Activated CD8-positive, alpha-beta memory T cell treated with anti-CD3 and anti-CD28 coated beads, Interleukin-2, amount 50 U/mL, for 1 hour (primary cell): ENCODE data around the gene KL.

Source experiments
- DNase-seq: peaks from one replicate; pipeline ENCODE4 v3.0.0-alpha.2; 2020; ENCODE audit errors: extremely low read depth

Gene KL

DNA sequence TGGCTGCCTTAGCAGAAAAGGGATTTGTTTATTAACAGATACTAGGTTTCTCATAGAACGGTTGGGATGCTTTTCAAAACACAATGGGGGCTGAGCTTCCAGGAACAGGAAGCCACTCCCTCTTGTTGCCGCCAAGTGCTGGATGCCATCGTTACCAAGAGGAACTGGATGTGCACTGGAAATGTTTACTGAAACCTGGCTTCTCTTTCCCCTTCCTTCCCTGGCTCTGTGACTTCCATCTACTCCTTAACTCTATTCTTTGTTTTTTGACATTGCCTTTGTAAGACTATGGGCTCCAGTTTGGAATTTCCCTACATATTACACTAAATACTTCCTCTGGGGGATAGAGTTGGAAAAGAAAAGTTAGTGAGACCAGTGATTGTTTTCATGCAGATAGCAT is 11.7 kb upstream of the KL start:
- DNase-seq, result no peak

DNA sequence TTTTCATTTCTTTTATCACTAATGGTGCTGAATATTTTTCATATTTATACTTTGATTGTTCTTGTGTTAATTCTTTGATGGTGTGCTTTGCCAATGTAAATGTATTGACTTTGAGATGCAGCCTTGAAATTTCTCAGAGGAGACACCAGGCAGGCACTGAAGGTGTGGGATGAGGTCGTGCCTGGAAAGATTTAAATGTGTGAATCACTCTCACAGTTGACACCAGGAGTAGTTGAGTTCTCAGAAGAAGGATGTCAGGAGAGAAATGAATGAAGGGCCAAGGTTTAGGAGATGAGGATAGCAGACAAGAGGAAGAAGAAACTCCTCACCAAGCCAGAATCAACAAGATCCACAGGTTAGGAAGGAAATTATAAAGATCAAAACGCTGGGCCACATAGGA is 10.1 kb upstream of the KL start:
- no peak for DNase-seq

DNA sequence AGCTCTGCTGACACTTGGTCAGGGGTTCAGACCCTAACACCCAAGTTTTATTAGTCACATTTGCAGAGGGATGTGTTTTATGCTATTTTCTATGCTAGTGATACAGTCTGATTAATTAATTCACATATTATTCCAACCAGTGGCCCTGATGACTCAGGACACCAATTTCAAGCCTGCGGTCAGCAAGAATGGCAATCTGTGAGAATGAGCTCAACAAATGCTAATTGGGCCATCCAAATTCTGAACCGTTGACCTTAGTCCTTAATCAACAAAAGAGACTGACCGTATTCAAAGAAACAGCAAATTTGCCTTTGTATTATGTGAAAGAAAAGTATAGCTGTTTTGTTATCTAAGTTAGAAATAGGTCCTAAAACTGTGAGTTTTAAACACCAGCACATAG is 9.6 kb upstream of the KL start:
- DNase-seq, result no peak

DNA sequence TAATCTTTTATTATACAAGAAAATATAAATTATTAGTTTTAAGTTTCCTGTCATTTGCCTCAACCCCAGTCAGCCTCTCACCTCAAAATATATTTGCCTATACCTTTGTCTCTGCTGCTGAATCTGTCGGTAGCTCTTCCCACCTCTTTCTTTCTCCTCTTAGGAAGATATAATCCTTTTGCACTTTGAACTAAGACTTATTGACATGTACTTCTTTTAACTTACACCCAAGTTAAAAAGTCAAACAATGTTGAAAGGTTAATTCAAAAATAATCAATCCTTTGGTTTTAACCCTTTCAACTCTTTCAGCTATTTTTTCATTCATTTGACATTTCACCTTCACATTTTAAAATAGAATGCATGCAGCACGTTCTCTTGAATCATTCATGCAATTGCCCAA is 9.0 kb upstream of the KL start:
- no peak for DNase-seq

DNA sequence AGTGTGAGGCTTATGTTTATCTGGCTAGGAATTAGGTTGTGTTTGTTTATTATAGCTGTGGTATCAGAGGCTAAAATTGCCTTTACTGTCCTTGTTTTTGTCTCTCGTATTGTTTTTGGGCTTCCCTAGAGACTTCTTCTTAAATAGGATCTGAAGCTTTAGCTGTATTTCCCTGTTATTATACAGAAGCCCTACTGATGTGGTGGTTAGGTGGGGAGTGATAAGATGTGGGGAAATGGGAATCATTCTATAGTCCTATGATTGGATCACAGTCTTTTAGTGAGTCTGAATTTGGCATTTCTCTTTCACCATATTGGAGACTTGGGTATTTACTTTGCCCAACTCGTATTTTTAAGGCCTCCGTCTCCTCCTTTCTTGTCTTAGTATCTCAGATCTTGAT is 8.3 kb upstream of the KL start:
- DNase-seq, result no peak

DNA sequence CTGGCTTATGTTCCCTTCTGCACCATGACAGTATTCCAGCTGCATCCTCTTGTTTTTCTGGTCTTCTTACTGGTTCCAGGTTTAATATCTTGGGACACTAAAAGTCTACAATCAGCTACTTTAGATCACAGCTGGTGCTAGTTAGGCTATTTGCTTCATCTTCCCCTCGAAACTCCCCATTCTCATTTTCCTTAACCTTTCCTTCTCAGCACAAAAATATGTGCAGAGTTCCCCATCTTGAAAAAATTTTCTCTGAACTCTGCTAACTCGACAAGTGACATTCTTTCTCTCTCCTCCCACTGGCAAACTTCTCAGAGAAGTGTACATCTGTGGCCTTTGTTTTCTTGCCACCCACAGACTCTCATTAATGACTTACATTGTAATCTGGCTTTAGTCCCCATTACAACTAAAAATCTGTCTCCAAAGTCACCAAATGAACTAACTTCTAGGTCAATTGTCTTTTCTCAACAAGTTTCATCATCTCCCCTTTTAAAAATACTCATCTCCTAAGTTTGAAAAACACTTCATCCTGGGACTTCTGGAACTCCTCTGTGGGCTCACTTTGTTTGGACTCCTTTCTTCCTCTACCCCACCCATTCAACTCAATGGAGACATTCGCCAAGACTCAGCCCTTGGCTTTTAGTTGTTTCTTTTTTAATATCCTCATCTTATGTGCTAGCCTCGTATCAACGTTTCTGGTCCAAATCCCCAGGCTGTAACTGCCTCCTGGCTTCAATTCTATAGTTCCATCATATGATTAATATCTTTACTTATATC is 7.1 kb upstream of the KL start:
- no peak for DNase-seq

DNA sequence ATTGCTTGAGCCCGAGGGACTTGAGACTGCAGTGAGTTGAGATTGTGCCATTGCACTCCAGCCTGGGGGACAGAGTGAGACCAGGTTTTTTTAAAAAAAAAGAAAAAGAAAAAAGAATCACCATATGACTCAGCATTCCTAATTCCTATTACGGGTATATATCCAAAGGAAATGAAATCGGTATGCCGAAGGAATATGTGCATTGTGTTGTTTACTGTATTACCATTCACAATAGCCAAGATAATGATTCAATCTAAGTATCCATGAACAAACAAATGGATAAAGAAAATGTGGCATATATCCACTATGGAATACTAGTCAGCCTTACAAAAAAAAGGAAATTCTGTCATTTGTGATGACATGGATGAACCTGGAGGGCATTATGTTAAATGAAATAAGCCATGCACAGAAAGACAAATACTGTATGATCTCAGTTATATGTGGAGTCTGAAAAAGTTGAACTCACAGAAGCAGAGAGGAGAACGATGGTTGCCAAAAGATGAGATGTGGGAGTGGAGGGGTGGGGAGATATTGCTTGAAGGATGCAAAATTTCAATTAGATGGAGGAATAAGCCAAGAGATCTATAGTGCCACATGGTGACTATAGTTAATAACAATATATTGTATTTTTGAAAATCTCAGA is 4.3 kb upstream of the KL start:
- DNase-seq, result no peak

DNA sequence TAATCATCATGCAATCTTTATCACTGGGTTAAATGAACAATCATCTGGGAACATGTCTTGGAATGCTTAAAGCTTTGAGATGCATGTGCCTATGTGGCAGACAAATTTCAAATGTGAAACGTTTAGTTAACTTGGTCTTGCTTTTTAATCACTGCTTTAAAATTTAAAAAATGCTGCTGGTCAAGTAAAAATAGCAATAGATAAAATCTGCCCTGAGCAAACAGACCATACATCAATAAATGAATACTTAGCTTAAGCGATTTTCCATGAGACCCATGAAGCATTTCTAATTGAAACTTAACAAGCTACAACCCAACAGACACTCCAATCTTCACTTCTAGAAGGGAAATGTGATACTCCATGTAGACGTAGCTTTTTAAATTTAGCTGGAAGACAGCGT is 1.9 kb upstream of the KL start:
- DNase-seq, result no peak

DNA sequence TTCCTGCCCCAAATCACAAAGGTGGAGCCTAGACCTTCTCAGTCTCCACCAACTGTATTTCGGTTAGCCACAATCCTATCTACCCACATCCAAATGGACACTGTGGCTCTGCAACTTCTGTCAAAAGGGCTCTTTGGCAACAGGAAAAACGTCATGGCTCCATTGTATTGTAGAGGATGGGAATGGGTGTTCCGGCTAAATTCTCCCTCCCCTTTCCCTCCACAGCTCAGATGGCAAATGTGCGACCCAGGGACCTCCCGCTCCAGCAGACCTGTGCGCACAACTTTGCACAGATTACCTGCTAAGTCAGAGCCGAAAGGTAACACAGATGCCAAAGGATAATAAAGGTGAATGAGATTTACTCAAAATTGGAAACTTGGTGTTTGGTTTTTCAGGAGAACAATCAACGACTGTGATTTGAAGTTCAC is 968 bp upstream of the KL start:
- DNase-seq, result no peak

DNA sequence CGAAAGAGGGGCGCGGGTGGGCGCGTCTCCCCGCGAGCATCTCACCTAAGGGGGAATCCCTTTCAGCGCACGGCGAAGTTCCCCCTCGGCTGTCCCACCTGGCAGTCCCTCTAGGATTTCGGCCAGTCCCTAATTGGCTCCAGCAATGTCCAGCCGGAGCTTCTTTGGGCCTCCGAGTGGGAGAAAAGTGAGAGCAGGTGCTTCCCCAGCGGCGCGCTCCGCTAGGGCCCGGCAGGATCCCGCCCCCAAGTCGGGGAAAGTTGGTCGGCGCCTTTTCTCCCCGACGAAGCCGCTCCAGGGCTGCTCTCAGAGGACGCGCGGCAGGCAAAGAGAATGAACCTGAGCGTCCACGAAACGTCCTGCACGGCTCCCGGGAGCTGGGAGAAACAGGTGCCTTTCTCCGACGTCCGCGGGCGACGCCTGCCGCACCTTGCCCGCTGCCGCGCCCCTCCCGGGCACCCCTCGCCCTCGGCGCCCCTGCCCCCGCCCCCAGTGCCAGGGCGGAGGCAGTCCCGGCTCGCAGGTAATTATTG is 366 bp upstream of the KL start:
- DNase-seq, result no peak

DNA sequence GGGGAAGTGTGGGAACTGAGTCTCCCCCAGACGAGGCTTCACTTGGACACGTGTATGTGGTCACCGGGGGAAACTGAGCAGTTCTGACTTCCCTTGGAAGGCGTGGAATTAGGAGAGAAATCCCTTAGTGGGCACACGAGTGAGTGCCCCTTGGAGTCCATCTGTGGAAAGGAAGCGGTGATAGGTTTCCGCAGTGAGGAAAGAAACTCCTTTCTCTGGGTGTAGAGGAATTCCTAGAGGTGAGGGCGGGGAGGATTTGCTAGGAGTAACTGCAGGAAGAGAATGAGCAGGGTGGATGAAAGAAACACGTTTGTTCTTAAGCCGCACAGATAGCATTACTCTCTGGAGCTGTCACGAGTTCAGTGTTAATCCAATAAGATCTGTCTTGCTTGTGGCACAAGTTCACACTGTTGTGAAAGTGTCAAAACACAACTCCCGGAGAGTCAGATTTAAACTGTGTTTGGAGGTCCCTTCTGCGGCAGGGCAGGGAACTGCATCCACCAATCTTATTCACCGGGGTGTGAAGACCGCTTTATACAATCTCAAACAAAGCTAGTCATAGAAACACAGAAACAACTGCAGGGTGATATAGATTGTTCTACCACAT is 1.2 kb downstream of the KL start:
- no peak for DNase-seq

DNA sequence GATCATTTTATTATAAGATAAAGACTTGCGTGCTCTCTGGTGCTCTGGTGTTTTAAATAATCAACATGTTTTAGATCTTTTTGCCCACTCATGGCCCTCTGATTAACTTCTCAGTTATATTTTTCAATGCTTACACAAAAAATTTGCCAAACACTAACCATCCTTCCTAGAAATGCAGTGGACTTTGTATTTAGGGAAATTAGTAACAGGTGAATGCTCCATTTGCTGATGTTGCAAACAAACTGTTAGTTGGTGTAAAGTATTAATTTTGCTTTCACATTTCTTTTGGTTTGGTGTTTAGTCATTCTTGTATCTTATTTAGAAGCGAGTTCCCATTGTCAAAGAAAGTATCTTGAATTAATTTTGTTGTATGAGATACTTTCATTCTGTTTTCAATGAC is 2.7 kb downstream of the KL start:
- DNase-seq, result no peak

DNA sequence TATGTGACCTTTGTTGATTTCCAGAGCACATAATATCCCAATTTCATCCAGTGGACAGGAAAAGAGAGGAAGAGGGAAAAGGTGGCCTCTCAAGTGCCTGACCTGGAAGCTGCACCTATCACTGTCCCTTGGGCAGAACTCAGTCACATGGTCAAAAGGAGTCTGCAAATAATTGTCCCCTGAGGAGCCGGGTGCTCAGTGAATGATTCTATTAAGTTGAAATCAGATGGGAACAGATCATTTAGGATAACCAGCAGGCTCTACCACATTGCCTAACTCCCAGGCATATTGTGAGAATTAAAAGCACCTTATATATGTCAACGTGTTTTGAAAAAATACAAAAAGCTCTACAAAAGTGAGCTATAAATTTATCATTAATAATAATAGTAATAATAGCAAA is 6.8 kb downstream of the KL start:
- no peak for DNase-seq

DNA sequence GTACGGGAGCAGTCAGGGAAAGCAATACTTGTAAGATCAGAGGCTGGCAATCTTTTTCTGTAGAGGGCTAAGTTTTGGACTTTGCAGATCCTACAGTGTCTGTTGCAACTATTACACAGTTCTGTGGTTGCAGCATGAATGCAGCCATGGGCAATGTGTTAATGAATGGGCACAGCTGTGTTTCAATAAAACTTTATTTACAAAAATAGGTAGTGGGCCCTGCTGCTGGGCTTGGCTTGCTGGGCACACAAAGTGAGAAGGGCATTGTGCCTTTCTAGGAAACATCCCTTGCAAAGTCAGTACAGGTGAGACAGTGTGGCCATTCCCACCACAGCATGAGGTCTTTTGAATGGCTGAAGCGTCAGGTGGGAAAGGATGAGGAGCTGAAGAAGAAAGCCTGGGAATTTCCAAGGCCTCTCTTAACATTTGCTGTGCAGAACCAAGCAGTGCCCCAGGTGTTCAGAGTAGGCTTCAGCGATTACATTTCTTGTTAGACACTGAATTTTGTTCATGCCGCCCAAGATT is 9.1 kb downstream of the KL start:
- no peak for DNase-seq

DNA sequence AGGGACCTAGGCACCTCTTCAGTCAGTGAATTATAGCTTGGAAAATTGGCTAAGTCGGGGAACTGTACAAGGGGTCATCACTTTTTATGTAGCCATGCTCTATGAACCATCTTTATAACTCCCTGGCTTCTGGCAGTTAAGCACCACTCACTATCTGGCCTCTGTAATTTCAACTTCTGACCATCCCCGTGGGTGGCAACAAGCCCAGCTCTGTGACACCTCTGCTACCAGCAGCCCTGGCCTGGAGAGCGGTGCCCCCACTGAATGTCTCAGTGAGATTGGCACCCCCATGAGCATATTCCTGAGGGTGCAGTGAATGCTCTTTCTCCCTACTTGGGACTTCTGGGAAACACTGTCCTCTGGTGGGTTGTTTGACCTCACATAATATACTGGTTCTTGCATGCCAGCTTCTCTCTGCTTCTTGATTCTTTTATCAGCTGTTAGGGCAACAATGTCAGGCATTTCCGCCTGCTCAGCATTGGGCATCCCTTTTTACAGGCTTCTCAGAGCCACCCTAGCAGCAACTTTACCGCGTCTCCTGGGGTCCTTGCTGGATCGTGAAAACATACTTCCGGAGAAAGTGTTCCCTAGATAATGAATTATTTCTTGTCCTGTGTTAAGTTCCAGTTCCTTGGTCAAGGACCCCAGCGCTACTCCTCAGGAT is 10.4 kb downstream of the KL start:
- no peak for DNase-seq

DNA sequence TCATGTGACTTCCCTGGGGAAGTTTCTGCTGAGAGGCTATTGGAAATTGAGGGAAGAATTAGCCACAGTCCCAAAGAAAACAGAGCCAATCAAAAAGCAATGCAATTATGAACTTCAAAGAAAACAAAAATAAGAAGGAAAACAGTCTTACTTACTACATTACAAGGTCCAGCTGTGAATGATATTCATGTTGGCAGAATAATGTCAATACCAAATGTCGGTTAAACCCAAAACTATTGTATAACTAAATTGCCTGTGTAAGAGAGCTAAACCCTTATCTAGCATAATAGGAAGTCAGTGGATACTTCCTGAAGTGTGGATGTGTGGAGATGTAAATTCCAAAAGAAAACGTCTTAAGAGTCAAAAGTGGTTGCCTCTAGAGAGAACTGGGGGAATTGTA is 12.4 kb downstream of the KL start:
- DNase-seq, result no peak

DNA sequence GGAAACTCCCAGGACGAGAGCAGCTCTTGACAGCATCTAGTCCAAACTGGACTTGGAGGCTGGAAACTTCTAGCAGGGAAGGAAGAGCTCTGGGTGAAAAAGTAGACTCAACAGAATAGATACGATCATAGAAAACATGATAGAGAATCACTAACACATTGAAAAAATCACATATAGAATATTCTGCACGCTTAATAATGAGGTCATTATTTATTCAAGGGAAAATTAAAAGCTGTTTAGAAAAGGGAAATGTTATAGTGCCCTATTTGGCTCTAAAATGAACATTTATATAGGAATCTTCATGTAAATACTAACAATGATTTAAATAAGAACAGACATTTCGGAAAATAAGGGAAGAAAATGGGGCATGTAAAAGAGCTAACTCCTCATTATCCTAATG is 15.1 kb downstream of the KL start:
- no peak for DNase-seq

DNA sequence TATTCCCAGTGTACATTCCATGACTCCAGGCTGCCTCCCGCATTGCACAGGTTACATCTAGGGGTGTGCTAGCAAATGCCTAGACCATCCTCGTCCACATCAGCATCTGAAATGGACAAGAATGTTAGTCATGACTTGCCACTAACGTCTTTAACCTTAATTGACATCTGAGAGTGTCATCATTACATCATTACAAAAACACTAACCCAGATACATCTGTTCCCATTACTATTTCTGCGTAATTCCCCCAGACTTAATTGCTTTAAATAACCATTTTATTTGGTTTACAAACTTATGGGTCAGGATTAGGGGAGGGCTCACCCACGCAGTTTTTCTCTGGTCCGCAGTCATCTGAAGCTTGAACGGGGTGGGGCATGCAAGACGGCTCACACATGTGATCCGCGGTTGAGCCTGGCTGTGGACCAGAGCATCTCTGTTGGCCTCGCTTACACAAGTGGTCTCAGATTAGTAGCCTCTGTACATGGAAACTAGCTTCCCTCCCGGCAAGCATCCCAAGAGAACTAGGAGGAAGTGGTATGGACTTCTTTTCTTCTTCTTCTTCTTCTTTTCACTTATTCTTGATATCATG is 15.9 kb downstream of the KL start:
- no peak for DNase-seq

DNA sequence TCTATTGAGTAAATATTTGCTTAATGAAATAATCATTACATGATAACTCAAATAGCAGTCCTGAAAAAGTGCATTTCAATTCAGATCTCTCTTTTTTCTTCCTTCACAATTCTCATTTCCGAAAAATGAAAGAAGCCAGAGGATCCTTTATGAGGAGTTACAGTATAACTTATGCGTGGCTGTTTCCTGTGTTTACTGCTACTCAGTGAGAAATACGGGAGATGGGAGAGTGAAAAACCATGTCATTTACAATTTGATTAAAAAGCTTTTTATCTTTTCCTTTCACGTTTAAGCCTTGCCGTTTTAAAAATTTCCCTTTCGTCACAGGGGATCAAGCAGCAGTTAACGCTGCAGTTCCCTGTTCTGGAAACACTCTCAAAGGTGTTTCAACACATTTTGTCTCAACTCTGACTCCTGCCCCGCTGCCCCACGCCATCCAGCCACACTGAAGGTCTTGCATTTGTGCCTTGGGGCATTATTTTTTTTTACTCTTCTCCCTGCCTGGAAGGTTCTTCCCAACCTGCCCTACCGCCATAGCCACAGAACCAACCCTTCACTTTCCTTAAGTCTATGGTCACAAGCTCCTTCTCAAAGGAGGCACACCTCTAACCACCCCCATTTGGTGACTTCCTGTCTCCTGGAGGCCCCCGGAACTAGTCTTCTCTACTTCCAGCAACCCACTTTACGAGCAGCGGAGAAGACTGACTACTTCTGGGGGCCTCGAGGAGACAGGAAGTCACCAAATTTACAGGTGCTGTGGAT is 17.0 kb downstream of the KL start:
- no peak for DNase-seq

DNA sequence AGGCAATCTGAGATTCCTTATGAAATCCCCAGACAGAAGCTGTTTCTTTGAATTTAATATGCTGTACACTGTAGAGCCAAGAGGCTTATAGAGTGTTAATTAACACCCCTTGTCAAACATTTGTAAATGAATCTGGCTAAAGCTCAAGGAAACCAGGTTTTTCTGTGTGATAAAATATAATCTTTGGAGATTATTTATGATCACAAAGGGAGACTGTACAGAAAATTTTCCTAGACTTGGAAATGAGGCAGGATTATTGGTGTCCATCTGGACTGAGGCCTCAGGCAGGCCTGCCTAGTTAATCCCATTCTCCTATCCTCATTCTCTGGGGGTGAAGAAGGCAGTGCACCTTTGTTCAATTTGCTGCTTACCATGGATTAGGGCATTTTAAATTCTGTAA is 17.8 kb downstream of the KL start:
- no peak for DNase-seq

DNA sequence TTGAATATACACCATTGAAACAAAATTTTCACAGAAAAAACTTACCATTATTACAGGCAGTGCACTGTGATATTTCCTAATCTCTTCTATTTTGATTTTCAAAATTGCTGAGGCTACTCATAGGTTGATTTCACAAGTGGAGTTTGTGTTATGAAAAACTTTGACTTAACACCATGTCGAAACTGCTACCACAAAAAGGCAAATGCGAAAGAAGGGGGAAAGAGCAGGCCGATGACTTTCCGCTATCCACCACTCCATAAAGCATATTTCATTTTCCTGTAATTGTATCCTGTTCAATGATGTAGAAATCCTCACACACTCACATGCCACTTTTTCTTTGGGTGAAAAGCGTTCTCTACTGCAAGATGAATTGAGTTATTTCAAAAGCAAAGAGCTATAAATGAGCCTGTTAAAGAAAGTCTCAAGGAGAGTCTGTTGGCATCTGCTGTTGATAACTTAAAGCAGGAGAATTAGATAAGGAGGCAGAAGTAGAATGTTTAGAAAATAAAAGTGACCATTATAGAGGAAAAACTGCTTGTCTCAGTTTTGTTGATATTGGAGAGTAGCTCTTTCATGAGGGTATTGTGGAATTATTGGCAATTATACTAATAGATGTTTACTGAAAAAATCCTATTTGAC is 18.8 kb downstream of the KL start:
- DNase-seq, result no peak
